Mesothelial cell of epicardium (in vitro differentiated cells): ENCODE results near the gene DNER. TPM values are rescaled to one million over a fixed set of nuclear protein-coding genes. Genes with fewer than 3 reads are reported as not detected.
"Not testable (repeated sequence)": the region's sequence is repeated elsewhere in the genome, so short reads cannot be mapped to it uniquely, and the experiment has no call there.

Source experiments
- DNase-seq, 2 experiments: peaks; one replicate each; pipeline ENCODE4 v3.0.0; 2021; ENCODE audit warnings: low spot score in 2 of 2; ENCODE audit not compliant: unreplicated experiment in 2 of 2
- H3K27ac Mint-ChIP-seq: 2 replicates; pipeline ENCODE4 v1.8.0; 2021; ENCODE audit warnings: mixed read lengths
- H3K27me3 Mint-ChIP-seq: 2 replicates; pipeline ENCODE4 v1.8.0; 2021; ENCODE audit warnings: low read depth, mixed read lengths
- H3K36me3 Mint-ChIP-seq: 2 replicates; pipeline ENCODE4 v1.8.0; 2021; ENCODE audit warnings: mixed read lengths
- H3K4me1 Mint-ChIP-seq: 2 replicates; pipeline ENCODE4 v1.8.0; 2021; ENCODE audit warnings: mixed read lengths
- H3K4me3 Mint-ChIP-seq: 2 replicates; pipeline ENCODE4 v1.8.0; 2021; ENCODE audit warnings: mild to moderate bottlenecking, moderate library complexity, mixed read lengths
- H3K9me3 Mint-ChIP-seq: 2 replicates; pipeline ENCODE4 v1.8.0; 2021; ENCODE audit warnings: mixed read lengths
- total RNA-seq: library from RNA; stranded (reverse); gene quantifications from 3 replicates; pipeline ENCODE4 v1.2.1, GENCODE V29; 2021
- TF ChIP-seq, protein P1 (sequence below): fragments of 200-600 bp; sonication (generic); IDR thresholded peaks from one replicate; pipeline ENCODE4 v1.5.0; 2021; ENCODE audit warnings: antibody characterized with exemption; ENCODE audit not compliant: unreplicated experiment

Gene DNER
- total RNA-seq, result not detected in 3 replicates

GRCh38 chr2:229714080-229714735, at the start of gene DNER:
Gene DNER (minus strand): TSS chr2:229714555. CDS start chr2:229714423, 132 bp downstream.
- DNase-seq, result peak in 1 of 2 experiments; percentile 21
- H3K9me3 Mint-ChIP-seq, result no peaks in the 10 kb centered on the region
- TF ChIP-seq, protein P1, sequence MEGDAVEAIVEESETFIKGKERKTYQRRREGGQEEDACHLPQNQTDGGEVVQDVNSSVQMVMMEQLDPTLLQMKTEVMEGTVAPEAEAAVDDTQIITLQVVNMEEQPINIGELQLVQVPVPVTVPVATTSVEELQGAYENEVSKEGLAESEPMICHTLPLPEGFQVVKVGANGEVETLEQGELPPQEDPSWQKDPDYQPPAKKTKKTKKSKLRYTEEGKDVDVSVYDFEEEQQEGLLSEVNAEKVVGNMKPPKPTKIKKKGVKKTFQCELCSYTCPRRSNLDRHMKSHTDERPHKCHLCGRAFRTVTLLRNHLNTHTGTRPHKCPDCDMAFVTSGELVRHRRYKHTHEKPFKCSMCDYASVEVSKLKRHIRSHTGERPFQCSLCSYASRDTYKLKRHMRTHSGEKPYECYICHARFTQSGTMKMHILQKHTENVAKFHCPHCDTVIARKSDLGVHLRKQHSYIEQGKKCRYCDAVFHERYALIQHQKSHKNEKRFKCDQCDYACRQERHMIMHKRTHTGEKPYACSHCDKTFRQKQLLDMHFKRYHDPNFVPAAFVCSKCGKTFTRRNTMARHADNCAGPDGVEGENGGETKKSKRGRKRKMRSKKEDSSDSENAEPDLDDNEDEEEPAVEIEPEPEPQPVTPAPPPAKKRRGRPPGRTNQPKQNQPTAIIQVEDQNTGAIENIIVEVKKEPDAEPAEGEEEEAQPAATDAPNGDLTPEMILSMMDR, result no peak
- peak within 1 kb of the TSS; percentile 51 for H3K4me3 Mint-ChIP-seq
- no peaks in the 10 kb centered on the region for H3K36me3 Mint-ChIP-seq
- peaks cover 90% of the 10 kb centered on the region for H3K27me3 Mint-ChIP-seq
- H3K27ac Mint-ChIP-seq, result no peak within 1 kb of the TSS
- peaks cover 2% of the 10 kb centered on the region for H3K4me1 Mint-ChIP-seq

- no peak for DNase-seq
- Mint-ChIP-seq H3K36me3 (peaks cover 17% of the 10 kb centered on the region), H3K4me3 (no peak overlapping the region), H3K27me3 (no peaks in the 10 kb centered on the region), H3K27ac (no peak overlapping the region), H3K4me1 (no peaks in the 10 kb centered on the region), H3K9me3 (peaks cover 4% of the 10 kb centered on the region)
- TF ChIP-seq, protein P1, result no peak
Measured at GRCh38 chr2:229761663-229762062, 47.3 kb upstream of the DNER start.

DNA sequence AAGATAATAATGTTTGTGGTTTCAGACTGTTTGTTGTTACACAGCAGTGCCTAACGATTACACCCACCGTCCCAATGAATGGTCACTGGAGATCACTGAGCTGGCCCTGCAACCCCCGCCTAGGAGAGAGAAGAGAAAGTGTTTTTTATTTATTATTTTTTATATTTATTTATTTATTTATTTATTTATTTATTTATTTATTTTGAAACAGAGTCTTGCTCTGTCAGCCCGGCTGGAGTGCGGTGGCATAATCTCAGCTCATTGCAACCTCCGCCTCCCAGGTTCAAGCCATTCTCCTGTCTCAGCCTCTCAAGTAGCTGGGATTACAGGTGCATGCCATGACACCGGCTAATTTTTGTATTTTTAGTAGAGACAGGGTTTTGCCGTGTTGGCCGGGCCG, 43.1 kb upstream of the DNER start:
- not testable (repeated sequence) for H3K9me3 Mint-ChIP-seq, H3K27ac Mint-ChIP-seq, H3K4me1 Mint-ChIP-seq, H3K4me3 Mint-ChIP-seq, DNase-seq, H3K27me3 Mint-ChIP-seq, H3K36me3 Mint-ChIP-seq

DNA sequence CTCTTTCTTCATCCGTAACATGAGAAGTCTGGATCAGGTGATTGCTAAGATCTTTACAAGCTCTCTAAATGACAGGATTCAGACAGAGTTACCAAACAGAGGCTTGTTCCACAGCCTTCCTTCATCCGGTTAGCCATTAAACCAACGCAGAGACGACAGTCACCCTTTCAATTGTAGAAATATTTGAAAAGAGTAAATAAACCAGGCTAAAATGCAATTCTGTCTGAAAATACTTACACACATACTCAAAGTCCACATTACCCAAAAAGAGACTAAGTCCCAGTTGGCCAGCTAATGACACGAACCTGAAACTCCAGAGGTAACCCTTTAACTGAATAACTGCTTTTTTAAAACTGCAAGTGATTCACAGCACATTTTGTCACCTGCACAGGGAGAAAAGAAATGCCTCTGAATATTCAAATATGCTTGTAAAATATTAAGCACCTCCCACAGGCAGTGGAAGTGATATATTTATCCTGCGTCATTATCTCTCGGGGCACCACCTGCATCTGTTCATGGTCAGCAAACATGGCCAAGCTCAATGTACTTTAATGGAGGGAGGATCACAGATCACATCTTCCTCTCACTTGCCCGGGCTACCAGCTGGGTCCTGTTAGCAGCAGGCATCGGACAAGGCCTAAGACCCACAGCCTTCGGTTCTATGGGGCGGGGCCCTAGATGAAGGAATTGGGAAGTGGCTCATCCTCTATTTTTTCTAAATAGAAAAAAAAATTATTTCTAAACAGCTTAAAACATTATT, 38.8 kb upstream of the DNER start:
- Mint-ChIP-seq H3K27me3 (no peaks in the 10 kb centered on the region), H3K27ac (no peak overlapping the region), H3K4me3 (no peak overlapping the region), H3K36me3 (peaks cover 1% of the 10 kb centered on the region), H3K4me1 (no peaks in the 10 kb centered on the region), H3K9me3 (peaks cover 7% of the 10 kb centered on the region)
- TF ChIP-seq, protein P1, result no peak
- DNase-seq, result no peak

- Mint-ChIP-seq H3K36me3 (no peaks in the 10 kb centered on the region), H3K4me1 (no peaks in the 10 kb centered on the region), H3K9me3 (peaks cover 3% of the 10 kb centered on the region), H3K27ac (no peak overlapping the region), H3K27me3 (no peaks in the 10 kb centered on the region), H3K4me3 (no peak overlapping the region)
- TF ChIP-seq, protein P1, result no peak
- DNase-seq, result no peak
Measured at GRCh38 chr2:229749779-229750178, 35.4 kb upstream of the DNER start.

GRCh38 chr2:229748950-229749349, 34.6 kb upstream of the DNER start:
- DNase-seq, result no peak
- peaks cover 3% of the 10 kb centered on the region for H3K9me3 Mint-ChIP-seq
- TF ChIP-seq, protein P1, result no peak
- H3K4me1 Mint-ChIP-seq, result no peaks in the 10 kb centered on the region
- H3K27ac Mint-ChIP-seq, result no peak overlapping the region
- no peaks in the 10 kb centered on the region for H3K36me3 Mint-ChIP-seq
- no peaks in the 10 kb centered on the region for H3K27me3 Mint-ChIP-seq
- no peak overlapping the region for H3K4me3 Mint-ChIP-seq

GRCh38 chr2:229742691-229743090, 28.3 kb upstream of the DNER start:
- peaks cover 37% of the 10 kb centered on the region for H3K9me3 Mint-ChIP-seq
- H3K36me3 Mint-ChIP-seq, result not testable (repeated sequence)

More at GRCh38 chr2:229742691-229743090, 28.3 kb upstream of the DNER start:
- not testable (repeated sequence) for H3K4me3 Mint-ChIP-seq, H3K27ac Mint-ChIP-seq, DNase-seq, H3K4me1 Mint-ChIP-seq, H3K27me3 Mint-ChIP-seq
